ENCODE results near the gene TNS3.

Gene TNS3

DNA sequence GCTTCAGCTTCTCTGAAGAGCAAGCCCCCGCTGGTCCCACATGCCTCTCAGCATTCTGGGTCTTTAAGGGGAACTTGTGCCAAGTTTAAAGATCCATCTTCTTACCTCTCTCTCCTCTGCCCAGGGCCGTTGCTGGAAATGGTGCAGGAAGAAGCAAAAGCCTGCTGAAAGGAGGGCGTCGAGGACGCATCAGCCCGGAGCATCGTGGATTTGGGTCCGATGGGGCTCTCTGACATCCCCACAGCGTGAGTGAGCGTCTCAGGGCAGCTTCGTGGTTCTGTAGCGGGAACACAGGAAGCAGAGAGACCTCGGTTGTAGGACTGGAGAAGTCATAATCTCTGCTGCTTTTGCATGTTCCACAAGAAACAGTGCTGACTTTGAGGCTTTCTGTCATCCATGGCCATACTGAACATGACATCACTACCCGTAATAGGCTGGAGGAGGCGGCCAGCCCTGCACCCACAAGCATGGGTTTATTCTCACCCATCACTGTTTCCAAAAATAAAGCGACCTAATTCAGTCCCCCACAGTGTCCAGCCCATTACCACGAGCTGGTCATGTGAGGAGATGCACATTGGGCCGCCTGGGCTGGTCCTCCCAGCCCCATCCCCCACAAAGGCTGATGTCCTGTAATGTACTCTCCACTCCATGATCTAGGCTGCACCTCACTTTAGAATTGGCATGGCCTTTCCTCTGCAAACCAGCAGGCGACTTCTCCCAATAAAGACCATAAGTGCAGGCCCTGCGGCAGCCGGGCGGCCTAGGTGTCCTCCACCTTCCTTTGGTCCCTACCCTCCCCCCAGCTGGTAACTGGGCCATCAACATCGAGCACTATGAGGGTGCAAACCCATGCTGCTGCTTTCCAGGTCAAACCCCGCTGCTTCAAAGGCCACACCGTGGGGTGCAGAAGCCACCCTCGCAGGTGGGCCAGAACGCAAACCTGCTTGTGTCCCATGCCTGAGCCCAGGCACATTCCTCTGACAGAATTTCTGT is 276.9 kb downstream of the TNS3 start:
- no peak for TF ChIP-seq CTCF (IDR thresholded peaks at IDR 0.05; ENCODE audit: low read depth, low read length, missing control alignments)
- no peak overlapping the region for H3K4me3 ChIP-seq (ENCODE audit: low read depth, low read length)
- no peak for DNase-seq (ENCODE audit: low read depth)

- H3K4me3 ChIP-seq (ENCODE audit: low read depth, low read length): no peak overlapping the region
Measured at GRCh38 chr7:47303695-47304453, 278.0 kb downstream of the TNS3 start.

GRCh38 chr7:47303014-47303694 is 278.8 kb downstream of the TNS3 start:
- H3K4me3 ChIP-seq (ENCODE audit: low read depth, low read length): no peak overlapping the region
- TF ChIP-seq CTCF (IDR thresholded peaks at IDR 0.05; ENCODE audit: low read depth, low read length, missing control alignments): no peak
- no peak for DNase-seq (ENCODE audit: low read depth)

More at GRCh38 chr7:47303695-47304453, 278.0 kb downstream of the TNS3 start:
- DNase-seq (ENCODE audit: low read depth): no peak
- no peak for TF ChIP-seq CTCF (IDR thresholded peaks at IDR 0.05; ENCODE audit: low read depth, low read length, missing control alignments)

GRCh38 chr7:47302560-47302959 is 279.4 kb downstream of the TNS3 start:
- DNase-seq (ENCODE audit: low read depth): no peak
- no peak overlapping the region for H3K4me3 ChIP-seq (ENCODE audit: low read depth, low read length)
- no peak for TF ChIP-seq CTCF (IDR thresholded peaks at IDR 0.05; ENCODE audit: low read depth, low read length, missing control alignments)

GRCh38 chr7:47301657-47302295 is 280.1 kb downstream of the TNS3 start:
- no peak for DNase-seq (ENCODE audit: low read depth)
- H3K4me3 ChIP-seq (ENCODE audit: low read depth, low read length): no peak overlapping the region
- no peak for TF ChIP-seq CTCF (IDR thresholded peaks at IDR 0.05; ENCODE audit: low read depth, low read length, missing control alignments)

DNA sequence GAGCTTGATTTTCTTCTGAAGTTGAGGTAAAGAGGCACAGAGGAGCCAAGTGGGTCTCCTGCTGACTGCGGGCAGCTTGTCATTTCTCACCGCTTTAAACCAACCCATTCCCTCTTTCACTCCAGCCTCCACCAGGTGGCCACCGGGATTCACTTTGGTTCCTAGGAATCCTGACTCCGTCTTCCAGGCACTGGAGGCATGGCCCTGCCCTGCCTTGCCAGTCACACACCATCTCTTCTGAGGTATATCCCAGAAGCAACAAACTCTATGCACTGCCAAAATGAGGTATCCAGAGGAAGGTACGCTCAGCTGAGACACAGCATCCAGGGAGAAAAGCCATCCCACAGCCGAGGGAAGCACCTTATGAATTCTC is 280.8 kb downstream of the TNS3 start:
- no peak overlapping the region for H3K4me3 ChIP-seq (ENCODE audit: low read depth, low read length)
- TF ChIP-seq CTCF (IDR thresholded peaks at IDR 0.05; ENCODE audit: low read depth, low read length, missing control alignments): no peak
- no peak for DNase-seq (ENCODE audit: low read depth)
